ENCODE results near the gene RRAGD.
"Not testable (repeated sequence)": the region's sequence is repeated elsewhere in the genome, so short reads cannot be mapped to it uniquely, and the experiment has no call there.

The RRAGD gene

GRCh38 chr6:89410788-89411144, 1.3 kb downstream of the RRAGD start:
- no peak for DNase-seq

GRCh38 chr6:89410231-89410761, 1.8 kb downstream of the RRAGD start:
- no peak for DNase-seq

- no peak for DNase-seq
These were observed 2.5 kb downstream of the RRAGD start for GRCh38 chr6:89409461-89410035.

GRCh38 chr6:89406141-89406540, 5.9 kb downstream of the RRAGD start:
- no peak for DNase-seq

- no peak for DNase-seq
These were observed 7.6 kb downstream of the RRAGD start for GRCh38 chr6:89404512-89404911.

GRCh38 chr6:89402776-89403175, 9.3 kb downstream of the RRAGD start:
- DNase-seq: no peak

- no peak for DNase-seq
These were observed 11.1 kb downstream of the RRAGD start for GRCh38 chr6:89400912-89401399.

GRCh38 chr6:89400050-89400449, 12.0 kb downstream of the RRAGD start:
- no peak for DNase-seq

- DNase-seq: no peak
These were observed 13.1 kb downstream of the RRAGD start for GRCh38 chr6:89398762-89399525.

GRCh38 chr6:89397884-89398283, 14.2 kb downstream of the RRAGD start:
- not testable (repeated sequence) for DNase-seq

GRCh38 chr6:89393659-89394058, 18.4 kb downstream of the RRAGD start:
- DNase-seq: no peak

- DNase-seq: no peak
These were observed 19.2 kb downstream of the RRAGD start for GRCh38 chr6:89392823-89393222.

GRCh38 chr6:89388846-89389245, 23.2 kb downstream of the RRAGD start:
- DNase-seq: no peak

GRCh38 chr6:89387516-89388201, 24.4 kb downstream of the RRAGD start:
- DNase-seq: no peak

GRCh38 chr6:89386917-89387491, 25.1 kb downstream of the RRAGD start:
- no peak for DNase-seq

- DNase-seq: no peak
These were observed 26.2 kb downstream of the RRAGD start for GRCh38 chr6:89385846-89386245.

GRCh38 chr6:89385156-89385667, 26.9 kb downstream of the RRAGD start:
- DNase-seq: no peak

GRCh38 chr6:89381031-89381430, 31.0 kb downstream of the RRAGD start:
- DNase-seq: no peak

- no peak for DNase-seq
These were observed 32.8 kb downstream of the RRAGD start for GRCh38 chr6:89379281-89379680.

GRCh38 chr6:89378628-89379027, 33.4 kb downstream of the RRAGD start:
- no peak for DNase-seq

GRCh38 chr6:89375427-89376267, 36.4 kb downstream of the RRAGD start:
- no peak for DNase-seq

GRCh38 chr6:89372506-89372901, 39.6 kb downstream of the RRAGD start:
- no peak for DNase-seq
